NCI-H2081 treated with DMSO at 0.1 percent for 48 hours (cell line): ENCODE results near the gene AGPAT3.
"Not testable (repeated sequence)": the region's sequence is repeated elsewhere in the genome, so short reads cannot be mapped to it uniquely, and the experiment has no call there.

ENCODE experiments used
- DNase-seq: peaks from one replicate; lab custom pipeline; 2025; lab: John Stamatoyannopoulos, UW

AGPAT3 gene

GRCh38 chr21:43882952-43883545 is 18.0 kb downstream of the AGPAT3 start:
- DNase-seq = no peak

GRCh38 chr21:43884012-43884860 is 19.2 kb downstream of the AGPAT3 start:
- DNase-seq = no peak

GRCh38 chr21:43884861-43885417 is 19.9 kb downstream of the AGPAT3 start:
- DNase-seq = no peak

GRCh38 chr21:43885721-43886120 is 20.7 kb downstream of the AGPAT3 start:
- DNase-seq = no peak

GRCh38 chr21:43886565-43886964 is 21.5 kb downstream of the AGPAT3 start:
- no peak for DNase-seq

GRCh38 chr21:43889069-43889468 is 24.0 kb downstream of the AGPAT3 start:
- DNase-seq = no peak

- DNase-seq = no peak
Measured at GRCh38 chr21:43890042-43890441, 25.0 kb downstream of the AGPAT3 start.

- DNase-seq = no peak
Measured at GRCh38 chr21:43892334-43892733, 27.3 kb downstream of the AGPAT3 start.

GRCh38 chr21:43892984-43893535 is 28.0 kb downstream of the AGPAT3 start:
- DNase-seq = no peak

- no peak for DNase-seq
Measured at GRCh38 chr21:43893536-43894205, 28.6 kb downstream of the AGPAT3 start.

GRCh38 chr21:43894206-43894577 is 29.2 kb downstream of the AGPAT3 start:
- no peak for DNase-seq

- DNase-seq = no peak
Measured at GRCh38 chr21:43895196-43895595, 30.2 kb downstream of the AGPAT3 start.

- not testable (repeated sequence) for DNase-seq
Measured at GRCh38 chr21:43896696-43897299, 31.8 kb downstream of the AGPAT3 start.

- no peak for DNase-seq
Measured at GRCh38 chr21:43899307-43900077, 34.5 kb downstream of the AGPAT3 start.

- no peak for DNase-seq
Measured at GRCh38 chr21:43900078-43900385, 35.0 kb downstream of the AGPAT3 start.

GRCh38 chr21:43900690-43901089 is 35.7 kb downstream of the AGPAT3 start:
- DNase-seq = no peak

GRCh38 chr21:43902441-43902840 is 37.4 kb downstream of the AGPAT3 start:
- DNase-seq = no peak

- no peak for DNase-seq
Measured at GRCh38 chr21:43903451-43904091, 38.5 kb downstream of the AGPAT3 start.

GRCh38 chr21:43904331-43904781 is 39.3 kb downstream of the AGPAT3 start:
- DNase-seq = no peak

- no peak for DNase-seq
Measured at GRCh38 chr21:43905726-43906455, 40.9 kb downstream of the AGPAT3 start.
